Measurements from ENCODE around the gene ACP4.
A peak's percentile ranks its signal among the peaks of the same experiment; 100 is the strongest.

ACP4 gene

GRCh38 chr19:50796128-50796633, 6.0 kb downstream of the ACP4 start:
- TF ChIP-seq CTCF (IDR thresholded peaks at IDR 0.05) (peak; percentile 47), ZFX (IDR thresholded peaks at IDR 0.05; ENCODE audit: borderline replicate concordance) (no peak)
- peak overlapping the region; percentile 98 for H3K27ac ChIP-seq

- no peak for TF ChIP-seq ZFX (IDR thresholded peaks at IDR 0.05; ENCODE audit: borderline replicate concordance)
- no peak for TF ChIP-seq CTCF (IDR thresholded peaks at IDR 0.05)
- peak overlapping the region; percentile 98 for H3K27ac ChIP-seq
Measured at GRCh38 chr19:50796634-50797428, 6.6 kb downstream of the ACP4 start.

GRCh38 chr19:50797429-50797780, 7.2 kb downstream of the ACP4 start:
- TF ChIP-seq ZFX (IDR thresholded peaks at IDR 0.05; ENCODE audit: borderline replicate concordance) = no peak
- no peak for TF ChIP-seq CTCF (IDR thresholded peaks at IDR 0.05)
- peak overlapping the region; percentile 98 for H3K27ac ChIP-seq

GRCh38 chr19:50797781-50798658, 7.8 kb downstream of the ACP4 start:
- TF ChIP-seq ZFX (IDR thresholded peaks at IDR 0.05; ENCODE audit: borderline replicate concordance) = no peak
- TF ChIP-seq CTCF (IDR thresholded peaks at IDR 0.05) = no peak
- peak overlapping the region; percentile 98 for H3K27ac ChIP-seq

GRCh38 chr19:50798659-50799546, 8.7 kb downstream of the ACP4 start:
- H3K27ac ChIP-seq = peak overlapping the region; percentile 98
- TF ChIP-seq ZFX (IDR thresholded peaks at IDR 0.05; ENCODE audit: borderline replicate concordance) = no peak
- TF ChIP-seq CTCF (IDR thresholded peaks at IDR 0.05) = no peak

- no peak for TF ChIP-seq CTCF (IDR thresholded peaks at IDR 0.05)
- TF ChIP-seq ZFX (IDR thresholded peaks at IDR 0.05; ENCODE audit: borderline replicate concordance) = no peak
- H3K27ac ChIP-seq = peak overlapping the region; percentile 98
Measured at GRCh38 chr19:50799547-50799851, 9.3 kb downstream of the ACP4 start.

All from 22Rv1 (cell line).